Subcutaneous abdominal adipose tissue (tissue), 5 donors: ENCODE measurements around the gene NKRF.

Source experiments
- H3K27ac ChIP-seq: one replicate; pipeline ENCODE4 v1.7.0; 2013; ENCODE audit warnings: low read depth, mild to moderate bottlenecking, inconsistent platforms, low read length, moderate library complexity
- H3K27me3 ChIP-seq, 5 donors: one replicate each; pipeline ENCODE4 v1.7.0; 2013; ENCODE audit warnings: low read length in 5 of 5, inconsistent platforms in 1 of 5; ENCODE audit not compliant: control insufficient read depth in 5 of 5, insufficient read depth in 4 of 5
- H3K36me3 ChIP-seq, 5 donors: one replicate each; pipeline ENCODE4 v1.7.0; 2013; ENCODE audit warnings: low read length in 5 of 5; ENCODE audit not compliant: control insufficient read depth in 5 of 5, insufficient read depth in 5 of 5
- H3K4me1 ChIP-seq, 5 donors: one replicate each; pipeline ENCODE4 v1.7.0; 2013; ENCODE audit warnings: low read length in 5 of 5, mild to moderate bottlenecking in 3 of 5, moderate library complexity in 1 of 5; ENCODE audit not compliant: control insufficient read depth in 5 of 5, insufficient read depth in 5 of 5
- H3K4me3 ChIP-seq, 5 donors: one replicate each; pipeline ENCODE4 v1.7.0; 2013; ENCODE audit warnings: low read length in 5 of 5, low read depth in 1 of 5
- H3K9ac ChIP-seq, 5 donors: one replicate each; pipeline ENCODE4 v1.7.0; 2013; ENCODE audit warnings: low read length in 5 of 5, mild to moderate bottlenecking in 4 of 5, moderate library complexity in 3 of 5
- H3K9me3 ChIP-seq, 5 donors: one replicate each; pipeline ENCODE4 v1.7.0; 2013; ENCODE audit warnings: low read length in 5 of 5; ENCODE audit not compliant: control insufficient read depth in 5 of 5
- donor health status: healthy.
- donor health status: healthy.
- donor health status: healthy.
- donor health status: healthy.
- donor health status: healthy.

NKRF gene

DNA sequence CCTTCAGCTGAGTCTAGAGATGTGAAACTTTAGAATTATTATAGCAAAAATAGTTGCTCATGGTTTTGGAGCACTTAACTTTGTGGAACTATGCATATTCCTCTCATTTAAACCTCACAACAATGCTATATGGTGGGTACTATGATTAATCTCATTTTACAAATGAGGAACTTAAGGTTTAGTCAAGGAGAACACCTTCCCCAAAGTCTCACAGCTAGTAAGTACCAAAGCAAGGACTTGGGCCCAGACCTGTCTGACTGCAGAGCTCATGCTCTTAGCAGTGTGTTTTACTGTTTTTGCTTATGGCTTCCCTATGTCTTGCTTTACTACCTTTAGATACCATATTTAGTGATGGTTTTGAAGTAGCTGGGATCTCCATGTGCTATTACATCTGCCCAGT lies 26.8 kb downstream of the NKRF start:
- Histone ChIP-seq H3K4me1 (peaks cover 0 to 12% (median 10%) of the 10 kb centered on the region in 5 donors), H3K4me3 (no peak overlapping the region), H3K36me3 (peaks cover 0 to 8% (median 0%) of the 10 kb centered on the region in 5 donors), H3K9me3 (no peaks in the 10 kb centered on the region), H3K27me3 (peaks cover 0 to 3% (median 2%) of the 10 kb centered on the region in 5 donors), H3K27ac (no peak overlapping the region), H3K9ac (no peak overlapping the region)

DNA sequence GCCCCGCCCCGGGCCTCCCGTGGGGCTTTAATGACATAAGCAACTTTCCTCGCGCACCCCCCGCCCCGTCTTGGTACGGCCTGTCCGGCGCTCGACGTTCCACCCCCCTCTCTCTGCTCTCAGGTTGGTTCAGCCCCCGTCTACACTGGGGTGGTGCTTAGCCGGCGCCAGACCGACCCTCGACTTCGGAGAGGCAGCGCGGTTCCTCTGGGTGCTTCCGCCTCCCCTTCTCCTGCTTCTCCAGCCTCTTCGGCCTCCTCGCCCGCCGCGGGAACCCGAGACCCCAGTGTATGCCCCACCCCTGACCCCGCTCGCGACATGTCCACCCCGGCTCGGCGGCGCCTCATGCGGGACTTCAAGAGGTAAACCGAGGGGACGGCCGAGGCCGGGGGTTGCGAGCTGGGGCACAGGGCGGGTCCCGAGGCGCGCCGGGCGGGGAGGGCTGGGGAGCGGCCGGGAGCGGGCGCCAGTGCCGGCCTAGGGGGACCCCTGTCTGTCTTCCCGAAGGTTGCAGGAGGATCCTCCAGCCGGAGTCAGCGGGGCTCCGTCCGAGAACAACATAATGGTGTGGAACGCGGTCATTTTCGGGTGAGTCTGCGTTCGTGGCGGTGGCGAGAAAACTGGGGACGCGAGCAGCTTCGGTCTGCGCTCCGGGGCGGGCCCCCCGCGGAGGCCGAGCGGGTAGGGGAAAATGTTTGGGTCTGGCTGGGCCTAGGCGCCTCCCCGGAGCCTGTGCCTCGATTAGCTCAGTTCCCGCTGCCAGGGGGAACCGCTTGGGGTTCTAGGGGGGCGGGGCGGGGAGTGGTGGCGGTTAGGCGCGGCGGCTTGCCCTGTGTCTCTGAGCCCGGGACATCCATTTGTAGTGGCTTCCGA lies 31.6 kb downstream of the NKRF start, which contains the start of gene UBE2A:
TSS of gene UBE2A (plus strand) at position 170 of the 873 bp plus-strand sequence. CDS start at position 319, 149 bp downstream.
- Histone ChIP-seq H3K27ac (peak within 1 kb of the TSS; percentile 82), H3K9ac (peak within 1 kb of the TSS in 4 of 5 donors; percentile 81 to 82 (median 82)), H3K4me3 (peak within 1 kb of the TSS; percentile 68 to 79 (median 71)), H3K4me1 (peaks cover 0 to 20% (median 18%) of the 10 kb centered on the region in 5 donors), H3K27me3 (peaks cover 0 to 5% (median 0%) of the 10 kb centered on the region in 5 donors), H3K36me3 (no peaks in the 10 kb centered on the region), H3K9me3 (no peaks in the 10 kb centered on the region)

DNA sequence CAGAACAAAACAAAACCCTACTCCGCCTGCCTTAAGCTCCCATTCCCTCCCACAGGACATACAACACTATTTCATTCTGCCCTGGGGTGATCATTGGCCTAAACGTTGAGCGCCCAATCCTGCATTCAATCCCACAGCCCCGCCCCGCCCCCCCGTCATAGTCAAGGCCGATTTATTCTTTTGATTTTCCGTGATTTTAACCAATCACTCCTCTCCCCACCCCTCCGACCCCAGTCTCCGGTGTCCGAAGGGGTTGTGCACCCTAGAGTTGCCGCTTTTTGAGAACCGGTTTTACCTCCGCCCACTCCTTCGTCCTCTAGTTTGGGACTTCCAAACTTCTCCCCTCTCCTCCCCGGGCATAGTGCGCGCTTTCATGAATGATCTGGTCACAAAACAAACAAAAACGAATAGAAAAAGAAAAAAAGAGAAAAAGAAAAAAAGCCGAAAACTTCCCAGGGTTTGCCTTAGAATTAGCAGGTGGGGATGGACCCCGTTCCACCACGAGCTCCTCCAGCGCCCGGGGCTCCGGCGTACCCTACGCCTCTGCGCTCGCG lies 32.3 kb downstream of the NKRF start:
- peaks cover 0 to 5% (median 0%) of the 10 kb centered on the region in 5 donors for H3K27me3 ChIP-seq
- H3K9ac ChIP-seq: peak overlapping the region in 4 of 5 donors; percentile 69 to 82 (median 82)
- H3K36me3 ChIP-seq: no peaks in the 10 kb centered on the region
- peak overlapping the region; percentile 82 for H3K27ac ChIP-seq
- peak overlapping the region; percentile 68 to 79 (median 71) for H3K4me3 ChIP-seq
- H3K9me3 ChIP-seq: no peaks in the 10 kb centered on the region
- H3K4me1 ChIP-seq: peaks cover 0 to 20% (median 18%) of the 10 kb centered on the region in 5 donors

DNA sequence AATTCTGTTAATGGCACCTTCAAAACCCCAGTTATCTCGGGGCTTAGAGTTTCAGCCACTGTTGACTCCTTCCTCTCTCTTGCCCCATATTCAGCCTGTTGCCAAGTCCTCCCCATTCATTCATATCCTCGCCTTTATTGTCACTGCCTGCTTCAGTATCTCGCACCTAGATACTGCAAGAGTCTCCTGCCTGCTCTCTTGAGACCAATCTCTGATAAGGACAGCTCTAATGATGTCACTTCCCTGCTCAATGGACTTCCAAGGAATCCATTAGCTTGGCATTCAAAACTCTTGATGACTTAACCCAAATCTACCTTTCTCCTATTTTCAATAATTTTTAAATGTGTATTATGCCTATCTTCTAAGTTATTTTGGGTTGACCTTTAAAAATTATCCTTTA lies 33.0 kb downstream of the NKRF start:
- Histone ChIP-seq H3K36me3 (no peaks in the 10 kb centered on the region), H3K4me1 (peaks cover 0 to 20% (median 18%) of the 10 kb centered on the region in 5 donors), H3K9ac (peak overlapping the region in 3 of 5 donors; percentile 57 to 82 (median 81)), H3K4me3 (peak overlapping the region; percentile 68 to 79 (median 71)), H3K27ac (peak overlapping the region; percentile 82), H3K27me3 (peaks cover 0 to 5% (median 0%) of the 10 kb centered on the region in 5 donors), H3K9me3 (no peaks in the 10 kb centered on the region)

DNA sequence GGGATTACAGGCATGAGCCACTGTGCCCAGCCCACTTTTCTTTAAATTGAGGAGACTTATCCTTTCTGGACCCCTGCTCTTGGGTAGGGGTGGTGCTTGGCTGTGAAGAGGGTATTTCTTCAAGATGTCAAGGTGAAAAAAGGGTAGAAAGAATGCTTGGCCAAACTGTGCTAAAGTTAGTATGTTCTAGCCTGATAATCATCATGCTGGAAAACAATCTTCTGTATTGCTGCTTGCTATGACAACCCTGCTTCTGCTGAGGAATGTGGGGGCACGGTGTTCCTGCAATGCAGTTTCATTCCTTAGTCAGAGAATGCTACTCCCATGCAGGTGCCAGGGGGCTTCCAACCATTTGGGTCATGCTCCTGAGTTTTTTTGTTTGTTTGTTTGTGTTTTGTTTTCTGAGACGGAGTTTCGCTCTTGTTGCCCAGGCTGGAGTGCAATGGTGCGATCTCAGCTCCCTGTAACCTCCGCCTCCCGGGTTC lies 35.8 kb downstream of the NKRF start:
- H3K4me1 ChIP-seq: peaks cover 0 to 14% (median 11%) of the 10 kb centered on the region in 5 donors

DNA sequence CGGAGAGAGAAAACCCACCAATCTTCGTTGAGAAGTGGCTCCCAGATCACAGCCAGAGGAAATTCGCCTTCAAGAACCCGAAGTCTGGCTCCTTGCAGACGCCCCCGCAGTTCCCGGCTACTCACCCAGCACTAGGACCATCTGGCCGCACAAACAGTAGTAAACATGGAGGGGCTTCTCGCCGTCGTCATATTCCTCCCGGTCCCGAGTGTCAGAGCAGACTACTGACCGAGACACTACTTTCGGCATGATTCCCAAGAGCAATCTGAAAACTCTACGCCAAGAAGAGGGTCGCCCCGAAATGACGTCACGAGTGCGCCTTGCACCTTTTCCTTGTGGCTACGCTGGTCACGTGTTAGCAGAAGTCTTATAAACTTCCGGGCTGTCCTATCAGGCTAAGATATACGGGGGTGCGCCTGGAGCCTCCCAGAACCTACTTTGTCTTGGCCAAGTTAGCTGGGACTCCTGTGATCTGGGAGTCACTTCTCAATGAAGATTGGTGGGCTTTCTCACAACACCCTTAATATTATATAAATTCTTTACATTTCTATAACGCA lies 41.0 kb downstream of the NKRF start, which contains the start of gene STEEP1:
TSS of gene STEEP1 (minus strand) at position 303 of the 557 bp plus-strand sequence. CDS start at position 249, 54 bp downstream.
- Histone ChIP-seq H3K27me3 (no peaks in the 10 kb centered on the region), H3K9me3 (no peaks in the 10 kb centered on the region), H3K4me1 (peaks cover 2 to 13% (median 9%) of the 10 kb centered on the region in 5 donors), H3K4me3 (peak within 1 kb of the TSS; percentile 63 to 81 (median 75)), H3K27ac (peak within 1 kb of the TSS; percentile 65), H3K36me3 (peaks cover 0 to under 1% (median 0%) of the 10 kb centered on the region in 5 donors), H3K9ac (peak within 1 kb of the TSS; percentile 73 to 84 (median 81))

More for the DNA sequence above, 35.8 kb downstream of the NKRF start:
- Histone ChIP-seq H3K27ac (no peak overlapping the region), H3K27me3 (peaks cover 0 to 5% (median 0%) of the 10 kb centered on the region in 5 donors), H3K36me3 (no peaks in the 10 kb centered on the region), H3K9ac (no peak overlapping the region), H3K4me3 (no peak overlapping the region), H3K9me3 (no peaks in the 10 kb centered on the region)

DNA sequence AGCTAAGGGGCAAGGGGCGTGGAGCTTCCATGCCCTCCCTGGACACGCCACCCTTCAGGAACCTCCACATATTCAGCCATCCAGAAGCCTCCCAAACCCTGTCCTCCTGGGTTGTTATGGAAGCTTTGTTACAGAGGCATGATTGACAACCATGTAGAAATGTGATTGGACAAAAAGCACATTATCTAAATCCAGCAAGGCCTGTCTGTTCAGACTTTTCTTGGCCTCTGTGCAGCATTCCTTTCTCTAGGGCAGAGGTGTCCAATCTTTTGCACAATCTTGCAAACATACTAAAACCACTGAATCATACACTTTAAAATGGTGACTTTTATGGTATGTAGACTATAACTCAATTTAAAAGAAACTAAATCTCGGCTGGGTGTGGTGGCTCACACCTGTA lies 53.7 kb downstream of the NKRF start:
- H3K27ac ChIP-seq: no peak overlapping the region
- peaks cover 0 to 8% (median 3%) of the 10 kb centered on the region in 5 donors for H3K36me3 ChIP-seq
- H3K9me3 ChIP-seq: peaks cover 0 to 2% (median 2%) of the 10 kb centered on the region in 5 donors
- H3K9ac ChIP-seq: no peak overlapping the region
- H3K4me1 ChIP-seq: peaks cover 0 to 24% (median 0%) of the 10 kb centered on the region in 5 donors
- no peaks in the 10 kb centered on the region for H3K27me3 ChIP-seq
- H3K4me3 ChIP-seq: no peak overlapping the region

DNA sequence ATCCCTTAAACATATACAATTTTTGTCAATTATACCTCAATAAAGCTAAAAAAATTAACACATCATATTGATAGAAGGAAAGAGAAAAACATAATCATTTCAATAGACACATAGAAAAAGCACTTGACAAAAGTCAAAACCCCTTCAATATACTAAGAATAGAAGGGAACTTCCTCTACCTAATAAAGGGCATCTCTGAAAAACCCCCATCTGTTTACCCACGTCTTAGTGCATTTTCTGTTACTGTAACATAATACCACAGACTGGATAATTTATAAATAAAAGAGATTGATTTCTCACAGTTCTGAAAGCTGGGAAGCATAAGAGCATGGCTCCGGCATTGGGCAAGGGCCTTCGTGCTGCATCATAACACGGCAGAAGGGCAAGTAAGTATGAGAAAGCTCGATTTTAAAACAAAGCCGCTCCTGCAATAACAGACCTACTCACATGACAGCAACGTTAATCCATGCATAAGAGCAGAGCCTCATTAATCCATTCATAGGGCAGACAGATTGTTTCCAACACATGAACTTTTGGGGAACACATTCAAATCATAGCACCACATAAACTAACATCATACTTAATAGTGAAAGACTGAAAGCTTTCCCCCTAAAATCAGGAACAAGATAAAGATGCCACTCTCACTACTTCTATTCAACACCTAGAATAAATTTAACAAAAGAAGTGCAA lies 56.8 kb downstream of the NKRF start:
- Histone ChIP-seq H3K9me3 (no peaks in the 10 kb centered on the region), H3K9ac (no peak overlapping the region), H3K4me3 (no peak overlapping the region), H3K4me1 (peaks cover 0 to 17% (median 0%) of the 10 kb centered on the region in 5 donors), H3K27me3 (no peaks in the 10 kb centered on the region), H3K27ac (no peak overlapping the region), H3K36me3 (peaks cover 0 to 1% (median 0%) of the 10 kb centered on the region in 5 donors)

DNA sequence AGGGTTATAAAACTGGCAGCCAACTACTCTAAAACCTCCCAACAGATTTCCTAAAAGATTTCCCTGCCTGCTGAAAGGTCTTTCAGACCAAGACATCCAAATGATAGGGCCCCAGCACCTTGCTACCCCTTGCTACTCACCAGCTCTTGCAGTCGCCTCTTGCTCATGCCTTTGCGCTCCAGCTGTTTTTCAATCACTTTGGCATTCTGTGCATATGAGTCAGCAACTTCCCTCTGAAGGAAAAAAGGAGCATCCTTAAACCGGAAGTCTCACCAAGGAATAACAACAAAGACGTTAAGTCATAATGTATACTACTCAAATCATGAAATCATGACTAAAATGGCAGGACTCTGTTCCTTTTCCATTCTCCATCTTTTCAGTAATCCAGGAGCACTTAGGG lies 65.0 kb downstream of the NKRF start:
- Histone ChIP-seq H3K27me3 (no peaks in the 10 kb centered on the region), H3K36me3 (peaks cover 0 to 15% (median 3%) of the 10 kb centered on the region in 5 donors), H3K4me1 (peaks cover 0 to 2% (median 0%) of the 10 kb centered on the region in 5 donors), H3K9me3 (no peaks in the 10 kb centered on the region), H3K27ac (no peak overlapping the region), H3K9ac (no peak overlapping the region), H3K4me3 (no peak overlapping the region)
